Suppressor macrophage treated with lipopolysaccharide for 4 hours (primary cell): ENCODE data around the gene SCUBE1.

ENCODE experiments used
- DNase-seq: peaks from one replicate; pipeline ENCODE4 v3.0.0-alpha.2; 2020

SCUBE1 gene

DNA sequence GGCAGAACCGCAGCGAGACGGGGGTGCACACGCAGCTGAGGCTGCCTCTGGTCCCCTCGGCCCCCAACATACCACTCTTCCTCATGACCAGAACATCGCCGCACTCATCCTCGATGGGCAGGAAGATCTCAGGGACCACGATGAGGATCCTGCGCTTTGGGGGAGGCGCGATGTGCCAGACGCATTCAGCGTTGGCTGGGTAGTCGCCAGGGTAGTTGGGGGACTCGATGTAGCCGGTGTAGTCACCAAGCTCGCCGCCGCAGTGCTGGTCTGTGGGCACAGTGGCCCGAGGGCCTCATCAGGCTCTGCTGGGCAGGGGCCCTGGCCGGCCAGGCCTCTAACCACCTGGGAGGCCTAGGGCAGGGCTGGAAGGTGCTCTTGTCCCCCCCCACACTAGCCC is 133.2 kb downstream of the SCUBE1 start:
- no peak for DNase-seq

DNA sequence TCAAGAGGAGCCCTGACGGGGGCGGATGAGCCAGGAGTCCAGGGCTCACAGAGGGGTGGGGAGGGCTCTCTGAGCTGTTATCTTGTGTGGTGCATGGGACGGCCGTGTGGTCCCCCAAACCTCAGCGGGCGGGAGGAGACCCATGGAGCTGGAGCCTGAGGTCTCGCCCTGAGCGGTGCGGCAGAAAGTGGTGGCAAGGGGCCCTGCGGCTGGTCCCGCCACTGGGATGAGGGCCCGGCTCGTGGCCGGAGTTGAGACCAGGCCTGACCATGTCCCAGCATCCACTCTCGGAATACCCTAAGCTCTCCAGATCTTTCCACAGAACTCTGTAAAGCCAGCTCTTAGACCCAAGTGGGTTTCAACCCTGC is 133.7 kb downstream of the SCUBE1 start:
- no peak for DNase-seq

- DNase-seq: no peak
Observed at GRCh38 chr22:43208703-43209522, 134.3 kb downstream of the SCUBE1 start.

DNA sequence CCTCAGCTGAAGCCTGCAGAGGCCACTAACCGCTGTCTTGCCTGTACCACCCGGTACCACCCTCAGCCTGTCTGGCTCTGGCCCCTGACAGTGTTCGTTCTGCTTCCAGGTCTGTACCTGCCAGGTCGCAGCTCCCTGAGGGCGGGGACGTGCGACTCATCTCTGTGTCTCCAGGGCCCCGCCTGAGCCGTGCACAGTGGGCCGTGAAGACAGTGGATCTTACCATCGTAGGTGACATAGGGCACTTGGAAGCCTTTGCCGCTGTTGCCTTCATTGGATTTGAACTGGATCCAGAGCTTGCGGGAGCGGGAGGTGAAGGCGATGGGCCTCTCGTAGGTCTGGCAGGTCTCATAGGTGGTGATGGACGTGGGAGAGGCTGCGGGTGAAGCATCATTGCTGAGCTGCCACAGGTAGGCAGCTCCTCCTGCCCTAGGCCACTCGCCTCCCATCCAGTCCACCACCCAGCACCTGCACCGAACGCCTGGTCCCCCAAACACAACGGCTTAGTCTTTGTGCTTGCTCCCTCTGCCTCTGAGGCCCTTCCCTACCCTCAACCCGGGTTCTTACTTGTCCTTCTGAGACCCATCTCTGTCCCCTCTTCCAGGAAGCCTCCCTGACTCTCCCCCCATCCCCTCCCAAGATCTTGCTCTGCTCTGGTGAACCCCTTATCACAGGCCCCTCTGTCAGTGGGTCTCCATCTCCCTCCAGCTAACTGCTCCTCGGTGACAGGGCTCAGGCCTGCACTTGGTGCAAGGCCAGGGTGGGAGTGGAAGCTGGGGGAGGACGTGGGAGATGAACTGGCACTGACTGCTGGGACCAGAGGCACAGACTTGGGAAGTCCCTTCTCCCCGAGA is 135.1 kb downstream of the SCUBE1 start:
- DNase-seq: no peak

- DNase-seq: no peak
Observed at GRCh38 chr22:43207386-43207785, 135.8 kb downstream of the SCUBE1 start.

GRCh38 chr22:43206509-43207161 is 136.5 kb downstream of the SCUBE1 start:
- DNase-seq: no peak

GRCh38 chr22:43205748-43206508 is 137.2 kb downstream of the SCUBE1 start:
- DNase-seq: no peak

DNA sequence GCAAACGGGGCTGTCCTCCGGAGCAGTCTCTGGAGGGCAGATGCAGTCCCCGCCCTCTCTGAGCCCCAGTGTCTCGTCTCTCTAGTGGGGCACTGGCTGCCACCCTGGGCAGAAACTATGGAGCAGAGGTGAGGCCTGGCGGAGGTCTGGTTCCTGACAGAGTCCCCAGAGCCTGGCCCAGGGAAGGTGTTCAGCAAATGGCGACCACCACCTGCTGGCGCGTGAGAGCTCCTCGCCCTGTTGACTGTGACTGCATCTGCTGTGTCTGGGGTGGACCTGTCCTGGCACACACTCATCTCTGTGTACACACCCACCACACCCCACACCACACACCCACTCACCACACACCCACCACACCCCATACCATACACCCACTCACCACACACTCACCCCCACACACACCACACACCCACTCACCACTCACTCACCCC is 137.9 kb downstream of the SCUBE1 start:
- DNase-seq: no peak

DNA sequence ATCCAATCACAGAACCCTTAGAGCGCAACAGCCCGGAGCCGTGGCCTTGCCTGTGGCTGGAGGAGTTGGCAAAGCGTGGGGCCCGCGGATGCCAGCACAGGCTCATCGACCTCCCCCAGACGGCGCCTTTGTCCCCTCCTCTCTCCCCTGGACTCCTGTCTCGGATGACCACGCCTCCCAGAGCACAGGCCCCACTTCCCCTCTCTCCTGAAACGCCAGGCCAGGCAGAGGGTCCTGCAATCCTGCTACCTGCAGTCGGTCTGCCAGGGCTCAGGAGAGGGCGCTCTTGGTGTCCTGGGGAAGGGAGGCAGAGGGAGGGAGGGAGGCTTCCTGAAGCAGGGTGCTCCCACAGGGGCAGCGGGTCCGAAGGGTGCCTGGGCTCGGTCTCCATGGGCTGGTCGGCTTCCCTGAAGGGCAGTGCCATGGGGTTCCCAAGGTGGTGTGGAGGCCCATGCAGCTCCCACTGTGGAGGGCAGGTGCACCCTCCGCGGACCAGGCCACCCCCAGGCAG is 139.6 kb downstream of the SCUBE1 start:
- no peak for DNase-seq

DNA sequence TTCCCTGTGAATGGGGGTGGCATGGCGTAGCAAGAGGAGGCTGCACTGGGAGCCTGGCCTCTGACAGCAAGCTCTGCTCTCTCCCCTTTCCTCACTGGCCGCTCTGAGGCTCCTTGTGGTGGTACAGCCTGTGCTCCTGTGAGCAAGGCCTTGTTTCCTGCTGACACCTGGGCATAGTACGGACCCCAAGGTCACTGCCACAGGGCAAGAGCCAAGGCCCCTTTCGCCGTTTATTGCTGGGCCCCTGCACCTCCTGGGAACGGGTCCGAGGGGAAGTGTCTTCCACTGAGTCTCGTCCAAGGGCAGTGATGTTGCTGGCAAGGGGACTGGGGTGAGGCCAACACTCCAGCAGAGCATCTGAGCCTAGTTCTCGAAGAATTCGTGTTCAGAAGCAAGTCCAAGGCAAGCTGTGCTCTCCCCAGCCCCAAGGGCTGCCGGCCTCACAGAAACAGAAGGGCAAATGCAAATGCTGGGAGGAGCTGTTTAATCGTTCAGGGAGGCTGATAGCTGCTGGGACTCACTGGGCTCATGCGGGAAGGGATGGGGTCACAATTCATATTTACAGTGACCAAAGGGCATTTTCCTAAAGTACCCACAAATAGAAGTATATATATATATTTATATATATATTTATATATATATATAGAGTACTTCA is 140.3 kb downstream of the SCUBE1 start:
- DNase-seq: no peak

GRCh38 chr22:43202326-43202725 is 140.8 kb downstream of the SCUBE1 start:
- DNase-seq: no peak

- no peak for DNase-seq
Observed at GRCh38 chr22:43201486-43202219, 141.5 kb downstream of the SCUBE1 start.

DNA sequence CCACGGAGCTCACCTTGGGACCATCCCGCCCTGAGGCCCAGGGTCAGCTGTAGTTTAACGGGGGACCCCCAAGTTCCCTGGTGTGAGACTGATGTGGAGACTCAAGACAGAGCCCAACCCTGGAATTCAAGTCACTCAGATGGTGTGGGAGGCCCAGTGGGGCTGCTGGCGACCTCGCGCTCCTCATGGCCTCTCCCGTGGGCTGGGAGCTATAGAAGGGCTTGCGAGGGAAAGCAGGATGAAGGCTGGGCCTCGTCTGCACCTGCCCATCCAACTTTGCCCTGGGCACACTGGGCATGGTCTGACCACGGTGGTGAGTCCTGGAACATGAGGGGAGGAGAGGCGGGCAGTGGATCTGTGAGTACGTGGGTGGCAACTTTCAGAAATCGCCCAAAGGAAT is 142.6 kb downstream of the SCUBE1 start:
- no peak for DNase-seq

- DNase-seq: no peak
Observed at GRCh38 chr22:43200031-43200430, 143.1 kb downstream of the SCUBE1 start.

DNA sequence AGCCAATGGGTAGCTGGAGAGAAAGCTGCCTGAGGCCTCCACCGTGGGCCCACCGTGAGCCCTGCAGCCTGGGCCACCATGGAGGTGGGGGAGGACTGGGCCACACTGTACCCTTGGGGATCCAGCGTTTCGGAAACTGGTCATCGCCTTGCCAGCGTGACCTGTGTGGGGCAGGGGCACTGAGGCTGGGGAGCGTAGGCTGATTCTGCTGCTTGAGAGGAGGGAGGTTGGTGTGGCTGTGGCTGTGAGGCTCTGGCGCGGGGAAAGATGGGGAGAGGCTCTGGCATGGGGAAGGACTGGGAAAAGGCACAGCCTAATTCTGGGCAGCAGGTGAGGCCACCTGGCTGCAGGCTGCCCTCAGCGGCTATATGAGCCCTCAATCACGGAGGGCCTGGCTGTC is 143.6 kb downstream of the SCUBE1 start:
- DNase-seq: no peak

DNA sequence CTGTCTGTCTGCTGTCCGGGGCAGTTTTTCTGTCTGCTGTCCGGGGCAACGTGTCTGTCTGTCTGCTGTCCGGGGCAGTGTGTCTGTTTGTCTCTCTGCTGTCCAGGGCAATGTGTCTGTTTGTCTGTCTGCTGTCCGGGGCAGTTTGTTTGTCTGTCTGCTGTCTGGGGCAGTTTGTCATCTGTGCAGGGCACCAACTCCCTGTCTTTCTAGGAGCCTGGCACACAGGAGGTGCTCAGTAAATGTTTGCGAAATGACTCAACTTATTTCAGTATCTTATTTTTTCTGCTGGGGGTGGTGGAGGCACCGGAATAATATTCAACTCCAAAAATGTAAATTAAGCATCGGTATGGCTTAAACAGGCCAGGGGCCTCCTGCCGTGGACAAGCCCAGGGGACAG is 144.2 kb downstream of the SCUBE1 start:
- DNase-seq: no peak

DNA sequence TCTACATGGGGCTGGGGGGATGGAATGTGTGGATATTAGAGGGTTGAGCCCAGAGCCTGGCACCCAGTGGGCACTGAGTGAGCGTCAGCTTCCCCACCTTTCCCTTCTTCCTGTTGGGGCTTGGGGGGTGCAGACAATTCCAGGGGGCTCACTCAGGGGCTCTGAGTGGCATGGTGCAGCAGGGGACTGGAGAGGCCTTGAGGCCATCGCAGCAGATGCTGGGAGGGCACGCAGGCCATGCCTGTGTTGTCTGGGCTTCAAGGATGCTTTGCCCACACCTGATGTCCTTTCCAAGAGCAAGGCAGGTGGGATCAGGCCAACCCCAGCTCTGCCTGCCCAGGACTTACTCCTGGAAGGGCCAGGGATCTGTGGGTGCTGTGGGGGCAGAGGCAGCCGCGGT is 145.0 kb downstream of the SCUBE1 start:
- DNase-seq: no peak

DNA sequence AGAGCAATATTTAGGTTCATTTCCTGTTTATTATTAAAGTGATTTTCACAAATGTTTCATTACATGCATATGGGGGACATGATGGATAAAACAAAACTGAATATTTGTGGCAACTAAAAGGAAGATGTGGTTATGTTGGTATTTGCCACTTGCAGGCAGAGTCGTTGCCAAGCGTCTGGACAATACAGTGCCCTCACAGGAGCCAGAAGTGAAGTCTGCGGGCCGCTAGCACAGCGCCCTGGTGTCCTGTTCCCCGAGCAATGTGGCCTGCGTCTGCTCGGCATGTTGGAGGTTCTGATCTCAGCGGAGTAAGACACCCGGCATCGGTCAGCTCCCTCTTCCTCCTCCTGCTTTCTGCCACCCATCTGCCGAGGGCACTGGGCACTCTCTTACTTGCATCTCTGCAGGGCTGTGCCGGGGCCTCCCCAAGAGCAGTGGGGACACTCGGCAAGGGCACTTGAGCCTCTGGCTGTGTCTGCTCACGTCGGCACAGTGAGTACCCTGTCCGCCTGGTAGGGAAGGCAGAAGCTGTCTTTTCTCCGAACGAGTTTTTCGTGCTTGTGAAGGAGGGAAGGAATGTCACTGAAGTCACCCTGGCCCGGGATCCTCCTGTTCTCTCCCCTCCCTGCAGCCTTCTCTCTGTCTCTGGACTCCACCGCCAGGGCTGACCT is 145.8 kb downstream of the SCUBE1 start:
- DNase-seq: no peak

- DNase-seq: no peak
Observed at GRCh38 chr22:43191831-43192230, 151.3 kb downstream of the SCUBE1 start.

GRCh38 chr22:43188829-43189545 is 154.2 kb downstream of the SCUBE1 start:
- DNase-seq: no peak
